Tibial nerve (tissue), 4 donors: ENCODE data around the gene USHBP1. TPM values are rescaled to one million over a fixed set of nuclear protein-coding genes. Genes with fewer than 3 reads are reported as not detected.

Source experiments
- DNase-seq, 2 donors: peaks; one replicate each; pipeline ENCODE4 v3.0.0-alpha.2; 2019; ENCODE audit warnings: low spot score in 2 of 2
- H3K27ac ChIP-seq, 4 donors: fragments of 200-600 bp; sonication (generic) in 3 of 4; one replicate each; pipeline ENCODE4 v1.5.1; 2017 to 2019; ENCODE audit warnings: mild to moderate bottlenecking in 1 of 4
- H3K27me3 ChIP-seq, 2 donors: fragments of 200-600 bp; sonication (generic) in 1 of 2; one replicate each; pipeline versions ENCODE4 v1.5.1 to v1.6.0; 2017 to 2019
- H3K36me3 ChIP-seq, 3 donors: fragments of 200-600 bp; sonication (generic); one replicate each; pipeline ENCODE4 v1.5.1; 2018 to 2019
- H3K4me1 ChIP-seq, 4 donors: fragments of 200-600 bp; sonication (generic) in 3 of 4; one replicate each; pipeline ENCODE4 v1.5.1; 2017 to 2019
- H3K4me3 ChIP-seq, 4 donors: fragments of 200-600 bp; sonication (generic) in 3 of 4; one replicate each; pipeline ENCODE4 v1.5.1; 2017 to 2019; ENCODE audit warnings: mild to moderate bottlenecking in 1 of 4, moderate library complexity in 1 of 4
- H3K9me3 ChIP-seq, 4 donors: fragments of 200-600 bp; sonication (generic) in 3 of 4; one replicate each; pipeline ENCODE4 v1.5.1; 2017 to 2019
- CTCF ChIP-seq, 5 experiments: fragments of 200-600 bp in 3 of 5; fragments of 450-650 bp in 2 of 5; sonication (generic) in 3 of 5; IDR thresholded peaks; one replicate each; pipeline ENCODE4 v1.5.1; 2016 to 2019; ENCODE audit warnings: antibody characterized with exemption in 5 of 5, mild to moderate bottlenecking in 3 of 5, moderate library complexity in 2 of 5
- EP300 ChIP-seq, 2 donors: sonication (generic); formaldehyde crosslinking; IDR thresholded peaks; one replicate each; pipeline ENCODE4 v1.6.1; 2017; ENCODE audit warnings: antibody characterized with exemption in 2 of 2, mild to moderate bottlenecking in 1 of 2
- POLR2A ChIP-seq, 2 donors: fragments of 450-650 bp; IDR thresholded peaks; one replicate each; pipeline ENCODE4 v1.6.1; 2017; ENCODE audit warnings: antibody characterized with exemption in 2 of 2, mild to moderate bottlenecking in 2 of 2, moderate library complexity in 2 of 2
- WGBS, 2 donors: methylation state at CpG; one replicate each; pipeline ENCODE4 v1.1.5; 2018; 5-methylcytosine and 5-hydroxymethylcytosine counted together
- total RNA-seq, 4 donors: library from RNA; depleted of rRNA; stranded (reverse); fragments of >200 nt; gene quantifications; one replicate each; pipeline ENCODE4 v1.1.0, GENCODE V29; 2016

USHBP1 gene
- total RNA-seq, 4 donors from 2014 or later: 3.1 to 29.4 (median 17.5) TPM

GRCh38 chr19:17303167-17303939 lies 38.8 kb upstream of the USHBP1 start, which contains the start of gene ABHD8:
ABHD8 (minus strand) TSS chr19:17303425; CDS start chr19:17301616, 1,809 bp downstream.
- TF ChIP-seq CTCF (IDR thresholded peaks at IDR 0.05) (peak; percentile 43 to 95 (median 82)), EP300 (IDR thresholded peaks at IDR 0.05) (peak; percentile 8 to 72), POLR2A (IDR thresholded peaks at IDR 0.05) (peak in 1 of 2 donors; percentile 77)
- H3K27ac ChIP-seq: peak within 1 kb of the TSS; percentile 23 to 90 (median 84)
- no peaks in the 10 kb centered on the region for H3K9me3 ChIP-seq
- peak within 1 kb of the TSS; percentile 51 to 94 (median 79) for H3K4me3 ChIP-seq
- peak; percentile 91 to 92 for DNase-seq
- H3K36me3 ChIP-seq: peaks cover 0 to 22% (median 0%) of the 10 kb centered on the region in 3 donors
- 4 to 5% methylated on average over 8 to 10 of the region's 52 CpGs for WGBS, 2 donors
- no peaks in the 10 kb centered on the region for H3K27me3 ChIP-seq
- H3K4me1 ChIP-seq: peaks cover 0 to 51% (median 33%) of the 10 kb centered on the region in 4 donors

GRCh38 chr19:17302391-17303166 lies 38.0 kb upstream of the USHBP1 start:
- peaks cover 0 to 3% (median 0%) of the 10 kb centered on the region in 4 donors for H3K9me3 ChIP-seq
- 17 to 21% methylated on average over 2 to 14 of the region's 29 CpGs for WGBS, 2 donors
- peak overlapping the region; percentile 51 to 94 (median 79) for H3K4me3 ChIP-seq
- TF ChIP-seq CTCF (IDR thresholded peaks at IDR 0.05) (no peak), POLR2A (IDR thresholded peaks at IDR 0.05) (no peak), EP300 (IDR thresholded peaks at IDR 0.05) (no peak)
- peaks cover 0 to 29% (median 0%) of the 10 kb centered on the region in 3 donors for H3K36me3 ChIP-seq
- H3K27ac ChIP-seq: peak overlapping the region; percentile 23 to 90 (median 84)
- peaks cover 0 to 51% (median 33%) of the 10 kb centered on the region in 4 donors for H3K4me1 ChIP-seq
- H3K27me3 ChIP-seq: no peaks in the 10 kb centered on the region
- no peak for DNase-seq

- Histone ChIP-seq H3K4me3 (no peak overlapping the region), H3K27me3 (no peaks in the 10 kb centered on the region), H3K9me3 (peaks cover 0 to 3% (median 0%) of the 10 kb centered on the region in 4 donors), H3K27ac (no peak overlapping the region), H3K36me3 (peaks cover 0 to 37% (median 0%) of the 10 kb centered on the region in 3 donors), H3K4me1 (peaks cover 0 to 36% (median 23%) of the 10 kb centered on the region in 4 donors)
- no peak for DNase-seq
- 94 to 97% methylated on average over 14 to 50 of the region's 51 CpGs for WGBS, 2 donors
- TF ChIP-seq CTCF (IDR thresholded peaks at IDR 0.05) (no peak), EP300 (IDR thresholded peaks at IDR 0.05) (no peak), POLR2A (IDR thresholded peaks at IDR 0.05) (no peak)
These were observed 36.6 kb upstream of the USHBP1 start for GRCh38 chr19:17300992-17301619.

- Histone ChIP-seq H3K27ac (no peak overlapping the region), H3K4me1 (peaks cover 0 to 18% (median 6%) of the 10 kb centered on the region in 4 donors), H3K4me3 (no peak overlapping the region), H3K27me3 (no peaks in the 10 kb centered on the region), H3K36me3 (peaks cover 0 to 51% (median 0%) of the 10 kb centered on the region in 3 donors), H3K9me3 (peaks cover 0 to 3% (median 0%) of the 10 kb centered on the region in 4 donors)
- DNase-seq: no peak
- WGBS, 2 donors: 77 to 83% methylated on average over 6 of the region's 6 CpGs
- TF ChIP-seq CTCF (IDR thresholded peaks at IDR 0.05) (no peak), EP300 (IDR thresholded peaks at IDR 0.05) (no peak), POLR2A (IDR thresholded peaks at IDR 0.05) (no peak)
These were observed 32.4 kb upstream of the USHBP1 start for GRCh38 chr19:17296976-17297375.
